ENCODE results near the gene COQ10A. TPM values are rescaled to one million over a fixed set of nuclear protein-coding genes. Genes with fewer than 3 reads are reported as not detected.
A peak's percentile ranks its signal among the peaks of the same experiment; 100 is the strongest.

Gene COQ10A
- total RNA-seq, 1 experiment from 2014 or later = 26.1 TPM

- Histone ChIP-seq H2AFZ (ENCODE audit: low read length) (no peak overlapping the region), H3K14ac (ENCODE audit: insufficient read depth, low read length) (no peak overlapping the region), H3K23ac (ENCODE audit: insufficient read length, low read depth, low read length) (no peak overlapping the region), H3K18ac (ENCODE audit: insufficient read length, low read depth, low read length) (no peak overlapping the region), H3K4me1 (ENCODE audit: insufficient read depth, low read length) (no peaks in the 10 kb centered on the region), H2BK5ac (ENCODE audit: insufficient read length, low read length) (no peak overlapping the region), H3K56ac (ENCODE audit: insufficient read length, low read depth, low read length) (no peak overlapping the region), H4K20me1 (ENCODE audit: control insufficient read depth, insufficient read depth, insufficient read length) (peaks cover 2% of the 10 kb centered on the region), H4K91ac (ENCODE audit: insufficient read length, low read depth, low read length) (no peak overlapping the region), H3K79me2 (ENCODE audit: insufficient read depth, low read length) (no peaks in the 10 kb centered on the region), H2BK12ac (ENCODE audit: insufficient read length, low read depth, low read length) (no peak overlapping the region), H4K5ac (ENCODE audit: insufficient read length, low read depth, low read length) (no peak overlapping the region), H4K8ac (replicated peaks; ENCODE audit: insufficient read length, low read depth, low read length) (no peak overlapping the region), H3K27ac (ENCODE audit: insufficient read length, low read depth, low read length) (no peak overlapping the region), H2AK5ac (ENCODE audit: insufficient read length, low read length) (no peak overlapping the region), H3K27me3 (ENCODE audit: insufficient read depth, low read length) (no peaks in the 10 kb centered on the region), H2BK15ac (ENCODE audit: low read depth, low read length) (no peak overlapping the region), H3K9ac (ENCODE audit: extremely low read depth, insufficient read length, low read length) (no peak overlapping the region), H3K4me2 (ENCODE audit: insufficient read depth, insufficient read length, low read length) (no peak overlapping the region), H3K9me3 (ENCODE audit: control insufficient read depth, low read depth, low read length) (no peaks in the 10 kb centered on the region), H3K23me2 (ENCODE audit: insufficient read length, low read depth, low read length, poor library complexity, severe bottlenecking) (no peaks in the 10 kb centered on the region), H3T11ph (ENCODE audit: low read length) (no peak overlapping the region), H3K79me1 (ENCODE audit: insufficient read depth, low read depth, low read length, poor library complexity, severe bottlenecking) (no peaks in the 10 kb centered on the region), H3K4ac (ENCODE audit: low read depth, low read length) (no peak overlapping the region), H2BK20ac (ENCODE audit: low read depth, low read length, poor library complexity, severe bottlenecking) (no peak overlapping the region), H2BK120ac (ENCODE audit: low read depth, low read length, poor library complexity, severe bottlenecking) (no peak overlapping the region)
- Mint-ChIP-seq H3K27ac (peak overlapping the region in 1 of 3 experiments; percentile 18; a peak in 2 of 7 replicates), H3K4me1 (no peaks in the 10 kb centered on the region), H3K9me3 (no peaks in the 10 kb centered on the region; a peak in 1 of 5 replicates), H3K4me3 (no peak overlapping the region), H3K27me3 (ENCODE audit: low read depth) (no peaks in the 10 kb centered on the region), H3K36me3 (ENCODE audit: insufficient read depth in 1 of 3, low read depth in 3 of 3) (peaks cover 52 to 88% (median 80%) of the 10 kb centered on the region in 3 experiments; a peak in 6 of 7 replicates)
- DNase-seq = no peak
- TF ChIP-seq CTCF (conservative IDR thresholded peaks at IDR 0.05) = no peak
- WGBS (ENCODE audit: extremely low coverage, insufficient read length, low lambda C conversion rate) = no CpG with 5 or more reads among the region's 8 CpGs
Observed at GRCh38 chr12:56248711-56249110, 18.0 kb upstream of the COQ10A start.
